ENCODE results near the gene PYGB. TPM values are rescaled to one million over a fixed set of nuclear protein-coding genes. Genes with fewer than 3 reads are reported as not detected.
A peak's percentile ranks its signal among the peaks of the same experiment; 100 is the strongest.

Gene PYGB
- total RNA-seq, 2 experiments from 2014 or later: 23.4 to 24.0 TPM

DNA sequence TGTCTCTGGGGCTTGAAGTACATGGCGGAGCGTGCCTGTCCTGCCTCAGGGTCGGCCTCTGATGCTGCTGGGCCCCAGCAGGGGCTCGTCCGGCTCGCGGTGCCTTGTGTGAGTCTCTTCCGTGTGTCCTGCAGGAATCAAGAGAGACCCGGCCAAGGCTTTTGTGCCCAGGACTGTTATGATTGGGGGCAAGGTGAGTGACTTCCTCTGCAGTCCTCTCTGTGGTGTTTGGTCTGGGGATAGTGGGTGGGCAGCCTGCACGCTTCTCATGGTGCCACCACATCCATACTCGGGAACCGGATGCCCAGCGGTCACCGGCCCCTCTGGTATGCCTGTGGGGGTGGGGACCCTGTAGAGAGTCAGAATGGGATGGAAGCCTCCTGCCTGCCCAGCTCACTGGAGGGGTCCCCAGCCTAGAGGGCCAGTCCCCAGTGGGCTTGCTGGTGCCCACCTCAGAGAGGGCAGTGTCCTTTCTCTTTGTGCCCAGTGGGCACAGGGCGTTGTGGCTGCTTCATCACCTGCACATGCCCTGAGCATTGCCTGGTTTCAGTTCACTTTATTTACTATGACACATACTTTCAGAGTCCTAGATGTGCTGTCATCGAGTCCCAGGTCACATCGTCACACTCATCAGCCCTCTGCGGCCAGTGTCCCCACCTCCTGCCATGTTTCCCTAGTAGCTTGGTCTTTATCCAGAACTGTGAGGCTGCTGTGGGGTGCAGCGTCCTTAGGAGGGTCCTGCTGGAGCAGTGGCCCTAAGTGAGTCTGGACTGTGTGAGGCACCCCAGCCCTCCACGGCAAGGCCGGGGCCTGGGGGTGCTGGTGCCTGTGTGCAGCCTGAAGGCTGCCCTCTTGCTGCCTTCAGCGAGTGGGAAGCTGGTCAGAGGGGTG, 40.7 kb downstream of the PYGB start:
- no peaks in the 10 kb centered on the region for H3K9me3 Mint-ChIP-seq
- H3K27ac Mint-ChIP-seq: no peak overlapping the region
- intact Hi-C loops (cut with micrococcal nuclease): no loop called here
- no peak overlapping the region for H3K4me3 Mint-ChIP-seq
- DNase-seq: peak; percentile 31
- ChIA-PET POLR2A (no interaction called here), CTCF (interaction anchor here (1.5 kb wide), 2 partner anchors 11 to 110 kb away, joined by 3 to 5 read pairs; no protein-coding TSS in a partner anchor)
- no peaks in the 10 kb centered on the region for H3K27me3 Mint-ChIP-seq
- peaks cover 14% of the 10 kb centered on the region for H3K36me3 Mint-ChIP-seq
- no peaks in the 10 kb centered on the region for H3K4me1 Mint-ChIP-seq (ENCODE audit: low read depth)

- Mint-ChIP-seq H3K36me3 (peaks cover 11% of the 10 kb centered on the region), H3K4me3 (no peak overlapping the region), H3K27me3 (no peaks in the 10 kb centered on the region), H3K27ac (no peak overlapping the region), H3K9me3 (no peaks in the 10 kb centered on the region), H3K4me1 (ENCODE audit: low read depth) (no peaks in the 10 kb centered on the region)
- ChIA-PET CTCF (no interaction called here), POLR2A (no interaction called here)
- intact Hi-C loops (cut with micrococcal nuclease): no loop called here
- no peak for DNase-seq
These were observed 42.2 kb downstream of the PYGB start for GRCh38 chr20:25289886-25290597.

GRCh38 chr20:25290646-25291431, 43.0 kb downstream of the PYGB start:
- Mint-ChIP-seq H3K4me3 (no peak overlapping the region), H3K36me3 (peaks cover 6% of the 10 kb centered on the region), H3K9me3 (no peaks in the 10 kb centered on the region), H3K27me3 (no peaks in the 10 kb centered on the region), H3K27ac (no peak overlapping the region), H3K4me1 (ENCODE audit: low read depth) (no peaks in the 10 kb centered on the region)
- DNase-seq: no peak
- intact Hi-C loops (cut with micrococcal nuclease): no loop called here
- CTCF ChIA-PET: no interaction called here
- POLR2A ChIA-PET: no interaction called here

DNA sequence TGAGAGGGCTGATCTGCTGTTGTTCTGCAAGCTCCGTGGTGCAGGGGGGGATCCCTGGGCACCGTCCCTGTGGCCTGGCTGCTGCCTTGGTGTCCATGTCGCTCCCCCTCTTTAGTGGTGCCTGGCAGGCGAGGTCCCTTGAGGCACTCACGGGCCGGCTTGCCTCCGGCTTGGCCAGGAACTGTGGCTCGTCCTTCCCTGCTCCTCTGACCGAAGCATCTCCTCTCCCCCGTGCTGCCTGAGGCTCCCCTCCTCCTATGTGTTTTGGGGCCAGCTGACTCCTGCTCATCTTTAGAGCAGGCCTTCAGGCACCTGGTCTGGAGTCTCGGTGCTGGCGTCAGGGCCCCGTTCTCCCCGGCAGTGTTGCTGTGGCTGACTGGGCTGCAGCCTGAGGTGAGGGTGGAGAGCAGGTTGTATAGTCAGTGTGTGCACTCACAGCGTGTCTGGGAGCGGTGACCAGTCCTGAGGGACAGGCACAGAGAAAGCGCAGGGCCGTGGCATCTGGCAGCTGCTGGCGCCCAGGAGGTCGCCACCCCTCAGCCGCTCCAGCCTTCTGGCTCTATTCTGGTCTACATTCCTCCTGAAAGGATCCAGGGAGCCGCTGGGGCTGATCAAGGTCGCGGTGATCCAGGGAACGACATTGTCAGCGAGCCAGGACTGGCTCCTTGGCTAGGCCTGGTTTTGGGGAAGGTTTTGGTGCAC, 43.7 kb downstream of the PYGB start:
- H3K4me1 Mint-ChIP-seq (ENCODE audit: low read depth): no peaks in the 10 kb centered on the region
- intact Hi-C loops (cut with micrococcal nuclease): no loop called here
- no peak overlapping the region for H3K27ac Mint-ChIP-seq
- DNase-seq: no peak
- peaks cover 6% of the 10 kb centered on the region for H3K36me3 Mint-ChIP-seq
- ChIA-PET POLR2A (no interaction called here), CTCF (no interaction called here)
- no peak overlapping the region for H3K4me3 Mint-ChIP-seq
- H3K27me3 Mint-ChIP-seq: no peaks in the 10 kb centered on the region
- H3K9me3 Mint-ChIP-seq: no peaks in the 10 kb centered on the region

- intact Hi-C loops (cut with micrococcal nuclease): no loop called here
- peaks cover 6% of the 10 kb centered on the region for H3K36me3 Mint-ChIP-seq
- ChIA-PET POLR2A (no interaction called here), CTCF (no interaction called here)
- H3K4me1 Mint-ChIP-seq (ENCODE audit: low read depth): no peaks in the 10 kb centered on the region
- H3K27me3 Mint-ChIP-seq: no peaks in the 10 kb centered on the region
- H3K27ac Mint-ChIP-seq: no peak overlapping the region
- DNase-seq: no peak
- H3K9me3 Mint-ChIP-seq: no peaks in the 10 kb centered on the region
- H3K4me3 Mint-ChIP-seq: no peak overlapping the region
These were observed 44.4 kb downstream of the PYGB start for GRCh38 chr20:25292176-25292891.

DNA sequence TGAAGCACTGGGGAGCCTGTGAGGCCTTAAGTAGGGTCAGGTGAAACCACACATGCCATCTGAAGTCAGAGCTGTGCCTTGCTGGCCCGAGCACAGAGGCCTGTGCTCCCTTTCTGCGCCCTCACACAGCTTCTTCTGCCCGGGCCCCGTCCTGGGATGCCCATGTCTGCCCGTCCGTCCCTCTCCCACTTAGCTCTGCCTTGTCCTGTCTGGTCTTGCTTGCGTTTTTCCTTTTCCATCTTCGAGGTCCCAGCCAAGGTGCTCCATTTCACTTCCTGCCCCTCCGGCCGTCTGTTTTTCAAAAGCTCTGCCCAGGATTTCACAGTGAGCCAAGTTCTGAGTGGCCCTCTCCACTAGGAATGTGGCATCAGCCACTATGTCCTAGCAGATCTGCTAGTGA, 45.6 kb downstream of the PYGB start:
- H3K36me3 Mint-ChIP-seq: peaks cover 7% of the 10 kb centered on the region
- CTCF ChIA-PET: interaction anchor here (4.1 kb wide), 1 partner anchor 104 kb away, joined by 44 read pairs; no protein-coding TSS in a partner anchor
- intact Hi-C loops (cut with micrococcal nuclease): no loop called here
- no peak overlapping the region for H3K27ac Mint-ChIP-seq
- H3K4me1 Mint-ChIP-seq (ENCODE audit: low read depth): no peaks in the 10 kb centered on the region
- H3K27me3 Mint-ChIP-seq: no peaks in the 10 kb centered on the region
- H3K4me3 Mint-ChIP-seq: no peak overlapping the region
- DNase-seq: no peak
- H3K9me3 Mint-ChIP-seq: no peaks in the 10 kb centered on the region
- POLR2A ChIA-PET: no interaction called here

DNA sequence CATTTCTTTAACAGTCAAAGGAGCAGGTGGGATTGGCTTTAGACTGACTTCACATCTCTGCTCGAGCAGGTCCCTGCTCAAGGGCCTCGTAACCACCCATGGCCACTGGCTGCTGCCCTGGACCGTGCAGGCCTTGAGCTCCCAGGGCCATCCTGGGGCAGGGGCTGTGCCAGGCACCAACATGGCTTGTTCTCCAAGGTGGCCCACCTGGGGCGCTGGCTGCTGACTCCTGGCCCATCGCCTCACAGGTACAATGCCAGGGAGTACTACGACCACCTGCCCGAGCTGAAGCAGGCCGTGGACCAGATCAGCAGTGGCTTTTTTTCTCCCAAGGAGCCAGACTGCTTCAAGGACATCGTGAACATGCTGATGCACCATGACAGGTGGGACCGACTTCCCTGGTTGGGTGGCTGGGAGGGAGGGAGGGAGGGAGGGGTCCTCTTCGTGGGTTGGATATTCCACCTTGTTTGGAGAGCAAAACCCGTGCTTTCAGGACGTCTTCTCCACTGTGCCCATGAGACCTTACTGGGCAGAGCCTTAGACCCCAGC, 46.1 kb downstream of the PYGB start:
- Mint-ChIP-seq H3K27me3 (no peaks in the 10 kb centered on the region), H3K36me3 (peaks cover 8% of the 10 kb centered on the region), H3K4me3 (no peak overlapping the region), H3K27ac (no peak overlapping the region), H3K9me3 (no peaks in the 10 kb centered on the region), H3K4me1 (ENCODE audit: low read depth) (no peaks in the 10 kb centered on the region)
- intact Hi-C loops (cut with micrococcal nuclease): loop anchor here (1.0 kb wide), 1 partner anchor 105 kb away; no protein-coding TSS in a partner anchor
- ChIA-PET CTCF (interaction anchor here (1.0 to 4.1 kb wide), 2 partner anchors 104 to 114 kb away, joined by 5 to 44 read pairs; partner anchors contain the start of gene GINS1), POLR2A (no interaction called here)
- DNase-seq: no peak

GRCh38 chr20:25294459-25295385, 46.8 kb downstream of the PYGB start:
- Mint-ChIP-seq H3K9me3 (no peaks in the 10 kb centered on the region), H3K27ac (no peak overlapping the region), H3K4me1 (ENCODE audit: low read depth) (no peaks in the 10 kb centered on the region), H3K36me3 (peaks cover 5% of the 10 kb centered on the region), H3K4me3 (no peak overlapping the region), H3K27me3 (no peaks in the 10 kb centered on the region)
- intact Hi-C loops (cut with micrococcal nuclease): loop anchor here (1.0 kb wide), 1 partner anchor 105 kb away; no protein-coding TSS in a partner anchor
- POLR2A ChIA-PET: no interaction called here
- CTCF ChIA-PET: interaction anchor here (0.7 to 4.1 kb wide), 8 partner anchors 15 to 113 kb away, joined by 3 to 44 read pairs (median 4); partner anchors contain the start of genes ENTPD6 and GINS1
- peak; percentile 74 for DNase-seq

DNA sequence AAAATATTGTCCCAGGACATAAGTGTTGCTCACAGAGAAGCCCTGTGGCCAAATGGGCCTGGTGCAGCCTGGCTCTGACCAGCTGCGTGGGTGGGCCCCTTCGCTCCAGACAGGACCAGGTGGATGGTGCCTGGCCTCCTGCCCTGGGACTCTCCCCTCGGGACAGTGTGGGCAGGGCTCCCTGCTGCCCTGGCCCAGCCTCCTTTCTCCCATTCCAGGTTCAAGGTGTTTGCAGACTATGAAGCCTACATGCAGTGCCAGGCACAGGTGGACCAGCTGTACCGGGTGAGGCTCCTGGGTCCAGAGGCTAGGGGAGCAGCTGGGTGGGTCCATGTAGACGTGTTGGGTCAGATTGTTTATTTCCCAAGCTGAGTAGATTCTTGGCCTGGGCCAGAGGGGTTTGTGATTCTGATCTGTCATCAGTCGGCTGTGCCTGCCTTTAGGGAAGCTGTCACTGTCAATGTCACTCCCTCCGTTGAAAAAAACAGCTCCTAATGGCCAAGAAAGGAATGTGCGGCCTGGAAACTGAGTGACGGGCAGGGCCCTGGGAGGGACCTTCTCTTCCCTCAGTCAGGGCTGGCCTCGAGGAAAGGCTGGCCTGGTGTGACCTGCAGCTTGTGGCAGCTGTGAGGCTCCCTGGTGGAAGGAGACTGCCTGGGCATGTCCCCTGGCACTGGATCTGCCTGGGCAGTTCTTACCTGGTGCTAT, 47.7 kb downstream of the PYGB start:
- intact Hi-C loops (cut with micrococcal nuclease): no loop called here
- H3K9me3 Mint-ChIP-seq: no peaks in the 10 kb centered on the region
- no peak overlapping the region for H3K27ac Mint-ChIP-seq
- DNase-seq: no peak
- peaks cover 4% of the 10 kb centered on the region for H3K36me3 Mint-ChIP-seq
- H3K4me1 Mint-ChIP-seq (ENCODE audit: low read depth): no peaks in the 10 kb centered on the region
- POLR2A ChIA-PET: no interaction called here
- H3K27me3 Mint-ChIP-seq: no peaks in the 10 kb centered on the region
- CTCF ChIA-PET: interaction anchor here (0.7 to 4.1 kb wide), 11 partner anchors 14 to 112 kb away, joined by 3 to 44 read pairs (median 4); partner anchors contain the start of genes ENTPD6, GINS1 and PYGB
- H3K4me3 Mint-ChIP-seq: no peak overlapping the region
